Spleen (tissue), 11 donors: ENCODE results near the gene KLHL2. TPM values are rescaled to one million over a fixed set of nuclear protein-coding genes. Genes with fewer than 3 reads are reported as not detected.

Source experiments
- DNase-seq: peaks from one replicate; pipeline ENCODE4 v3.0.0-alpha.2; 2020
- H3K27ac ChIP-seq, 8 donors: fragments of 200-600 bp; sonication (generic) in 7 of 8; 1 replicate in 4 of 8; 2 replicates in 4 of 8; pipeline versions ENCODE4 v1.5.0 to v1.8.0; 2016 to 2021; ENCODE audit warnings: inconsistent platforms in 4 of 8, mild to moderate bottlenecking in 4 of 8, moderate library complexity in 1 of 8
- H3K27me3 ChIP-seq, 7 donors: fragments of 200-600 bp; sonication (generic) in 6 of 7; replicated peaks in 1 of 7; 1 replicate in 4 of 7; 2 replicates in 3 of 7; pipeline versions ENCODE4 v1.5.0 to v1.8.0; 2016 to 2021; ENCODE audit warnings: inconsistent platforms in 3 of 7, mild to moderate bottlenecking in 1 of 7
- H3K36me3 ChIP-seq, 6 donors: fragments of 200-600 bp; sonication (generic) in 5 of 6; 1 replicate in 4 of 6; 2 replicates in 2 of 6; pipeline versions ENCODE4 v1.5.0 to v1.8.0; 2016 to 2021; ENCODE audit warnings: inconsistent platforms in 2 of 6
- H3K4me1 ChIP-seq, 6 donors: fragments of 200-600 bp; sonication (generic) in 5 of 6; 1 replicate in 3 of 6; 2 replicates in 3 of 6; pipeline versions ENCODE4 v1.5.0 to v1.8.0; 2016 to 2021; ENCODE audit warnings: inconsistent platforms in 3 of 6
- H3K4me3 ChIP-seq, 8 donors: fragments of 200-600 bp; sonication (generic) in 7 of 8; 1 replicate in 4 of 8; 2 replicates in 4 of 8; pipeline versions ENCODE4 v1.5.0 to v1.8.0; 2016 to 2021; ENCODE audit warnings: inconsistent platforms in 4 of 8, mild to moderate bottlenecking in 4 of 8, moderate library complexity in 2 of 8
- H3K9me3 ChIP-seq, 8 donors: fragments of 200-600 bp; sonication (generic) in 7 of 8; 1 replicate in 4 of 8; 2 replicates in 4 of 8; pipeline versions ENCODE4 v1.5.0 to v1.8.0; 2016 to 2021; ENCODE audit warnings: inconsistent platforms in 4 of 8
- CTCF ChIP-seq, 11 experiments: fragments of 200-600 bp in 7 of 11; fragments of 450-650 bp in 4 of 11; sonication (generic) in 4 of 11; IDR thresholded peaks in 8 of 11; conservative IDR thresholded peaks in 3 of 11; 1 replicate in 7 of 11; 2 replicates in 4 of 11; pipeline versions ENCODE4 v1.4.0 to v1.8.0; 2016 to 2021; ENCODE audit warnings: antibody characterized with exemption in 11 of 11, inconsistent platforms in 4 of 11, mild to moderate bottlenecking in 1 of 11
- POLR2A ChIP-seq, 3 donors: fragments of 450-650 bp; IDR thresholded peaks; one replicate each; pipeline ENCODE4 v1.5.1; 2017; ENCODE audit warnings: antibody characterized with exemption in 3 of 3, mild to moderate bottlenecking in 1 of 3
- POLR2AphosphoS5 ChIP-seq, 3 donors: sonication (generic); formaldehyde crosslinking; IDR thresholded peaks; one replicate each; pipeline ENCODE4 v1.5.1; 2017; ENCODE audit warnings: antibody characterized with exemption in 3 of 3
- WGBS, 5 donors: extraction: QIAGEN DNeasy Blood & Tissue Kit in 3 of 5; methylation state at CpG; one replicate each; pipeline versions ENCODE4 v1.1.5 to v1.1.7; 2013 to 2018; 5-methylcytosine and 5-hydroxymethylcytosine counted together
- intact Hi-C: fragments of 100-400 bp; cut with DNase I; formaldehyde crosslinking; loops from one replicate; pipeline ENCODE4 v1.15.0; 2023; ENCODE audit warnings: low total_unique reads
- polyA plus RNA-seq, 3 donors: library from polyadenylated mRNA; stranded (reverse); fragments of 200-250 nt; gene quantifications; one replicate each; pipeline ENCODE4 v1.2.1, GENCODE V29; 2013
- total RNA-seq, 7 donors: library from RNA; depleted of rRNA in 3 of 7; stranded (reverse); fragments of >200 nt in 3 of 7; fragmentation: NEBNext Ultra II Directional in 4 of 7; extraction: Animal tissue kit (Norgen Biotek cat#: 25700) in 4 of 7; gene quantifications; one replicate each; pipeline versions ENCODE4 v1.1.0 to v1.2.1, GENCODE V29; 2016 to 2021
- donor health status: healthy with polysubstance abuse.
- donor health status: DM: no; HTN: no; CAD: no; lungs with moderate emphysema.
- donor health status: DM: no; HTN: no; CAD: no.
- donor health status: Bipolar disorder and iron deficiency.
- donor health status: healthy.
- donor health status: DM: no; HTN: no; CAD: no.
- donor health status: DM: yes; HTN: yes; CAD: no.

KLHL2 gene
- total and polyA plus RNA-seq, 10 donors = 10.8 to 102 (median 48.5) TPM

- no peaks in the 10 kb centered on the region for H3K9me3 ChIP-seq
- 94 to 99% (median 97%) methylated on average over 4 of the region's 4 CpGs for WGBS, 5 donors
- DNase-seq = no peak
- H3K27ac ChIP-seq = no peak overlapping the region
- TF ChIP-seq POLR2A (IDR thresholded peaks at IDR 0.05) (no peak), CTCF (IDR thresholded peaks at IDR 0.05 in 8 of 11, conservative IDR thresholded peaks at IDR 0.05 in 3 of 11) (no peak), POLR2AphosphoS5 (IDR thresholded peaks at IDR 0.05) (no peak)
- no peaks in the 10 kb centered on the region for H3K27me3 ChIP-seq
- no peaks in the 10 kb centered on the region for H3K4me1 ChIP-seq
- H3K4me3 ChIP-seq = no peak overlapping the region
- intact Hi-C loops = no loop called here
- peaks cover 0 to 78% (median 30%) of the 10 kb centered on the region in 6 donors for H3K36me3 ChIP-seq
These were observed 102.1 kb downstream of the KLHL2 start for GRCh38 chr4:165309456-165309855.

GRCh38 chr4:165312506-165312905 is 105.1 kb downstream of the KLHL2 start:
- no peak for DNase-seq
- no peaks in the 10 kb centered on the region for H3K9me3 ChIP-seq
- no peaks in the 10 kb centered on the region for H3K4me1 ChIP-seq
- no peak for TF ChIP-seq CTCF (IDR thresholded peaks at IDR 0.05 in 8 of 11, conservative IDR thresholded peaks at IDR 0.05 in 3 of 11)
- no peak for TF ChIP-seq POLR2AphosphoS5 (IDR thresholded peaks at IDR 0.05)
- TF ChIP-seq POLR2A (IDR thresholded peaks at IDR 0.05) = no peak
- H3K27me3 ChIP-seq = no peaks in the 10 kb centered on the region
- H3K27ac ChIP-seq = no peak overlapping the region
- peaks cover 0 to 82% (median 25%) of the 10 kb centered on the region in 6 donors for H3K36me3 ChIP-seq
- H3K4me3 ChIP-seq = no peak overlapping the region
- intact Hi-C loops = no loop called here
- 91 to 96% (median 95%) methylated on average over 2 of the region's 2 CpGs for WGBS, 5 donors

GRCh38 chr4:165319030-165319429 is 111.7 kb downstream of the KLHL2 start:
- Histone ChIP-seq H3K4me3 (no peak overlapping the region), H3K27ac (no peak overlapping the region), H3K36me3 (peaks cover 0 to 58% (median 8%) of the 10 kb centered on the region in 6 donors), H3K9me3 (no peaks in the 10 kb centered on the region), H3K4me1 (no peaks in the 10 kb centered on the region), H3K27me3 (no peaks in the 10 kb centered on the region)
- TF ChIP-seq CTCF (IDR thresholded peaks at IDR 0.05 in 8 of 11, conservative IDR thresholded peaks at IDR 0.05 in 3 of 11) (no peak), POLR2A (IDR thresholded peaks at IDR 0.05) (no peak), POLR2AphosphoS5 (IDR thresholded peaks at IDR 0.05) (no peak)
- 96 to 98% (median 98%) methylated on average over 5 of the region's 5 CpGs for WGBS, 5 donors
- DNase-seq = no peak
- intact Hi-C loops = no loop called here

GRCh38 chr4:165319509-165319908 is 112.1 kb downstream of the KLHL2 start:
- Histone ChIP-seq H3K4me1 (no peaks in the 10 kb centered on the region), H3K36me3 (peaks cover 0 to 58% (median 8%) of the 10 kb centered on the region in 6 donors), H3K9me3 (no peaks in the 10 kb centered on the region), H3K4me3 (no peak overlapping the region), H3K27me3 (no peaks in the 10 kb centered on the region), H3K27ac (no peak overlapping the region)
- intact Hi-C loops = no loop called here
- WGBS, 5 donors = 91 to 98% (median 96%) methylated on average over 5 of the region's 5 CpGs
- TF ChIP-seq CTCF (IDR thresholded peaks at IDR 0.05 in 8 of 11, conservative IDR thresholded peaks at IDR 0.05 in 3 of 11) = no peak
- TF ChIP-seq POLR2A (IDR thresholded peaks at IDR 0.05) = no peak
- no peak for TF ChIP-seq POLR2AphosphoS5 (IDR thresholded peaks at IDR 0.05)
- DNase-seq = no peak
